AG09309 (cell line): ENCODE data around the gene MRPL41.

Experiments
- DNase-seq: peaks from one replicate; pipeline ENCODE4 v3.0.0-alpha.2; 2010; ENCODE audit warnings: low read depth
- H3K4me3 ChIP-seq: 2 replicates; pipeline ENCODE4 v1.5.1; 2011; ENCODE audit warnings: mild to moderate bottlenecking, low read depth, low read length, moderate library complexity; ENCODE audit not compliant: control insufficient read depth
- CTCF ChIP-seq: IDR thresholded peaks from 2 replicates; pipeline ENCODE4 v1.5.1; 2011; ENCODE audit warnings: mild to moderate bottlenecking, low read depth, low read length, inconsistent platforms; ENCODE audit not compliant: insufficient read depth, control insufficient read depth; ENCODE audit errors: missing control alignments

The MRPL41 gene

GRCh38 chr9:137575364-137575715, 23.7 kb downstream of the MRPL41 start:
- no peak for DNase-seq

GRCh38 chr9:137575716-137576411, 24.2 kb downstream of the MRPL41 start:
- TF ChIP-seq CTCF: no peak
- no peak overlapping the region for H3K4me3 ChIP-seq
- no peak for DNase-seq

More at GRCh38 chr9:137575364-137575715, 23.7 kb downstream of the MRPL41 start:
- no peak overlapping the region for H3K4me3 ChIP-seq
- no peak for TF ChIP-seq CTCF

GRCh38 chr9:137578518-137579258, 27.0 kb downstream of the MRPL41 start, which contains the start of gene DPH7:
TSS of gene DPH7 (minus strand) at chr9:137578925. CDS start at chr9:137578777, 148 bp downstream.
- peak; percentile 45 for DNase-seq
- H3K4me3 ChIP-seq: peak within 1 kb of the TSS; percentile 65
- peak; percentile 85 for TF ChIP-seq CTCF

- no peak for TF ChIP-seq CTCF
- peak overlapping the region; percentile 35 for H3K4me3 ChIP-seq
- DNase-seq: no peak
Observed at GRCh38 chr9:137579259-137579604, 27.6 kb downstream of the MRPL41 start.

GRCh38 chr9:137580209-137580953, 28.7 kb downstream of the MRPL41 start:
- DNase-seq: no peak
- no peak for TF ChIP-seq CTCF
- no peak overlapping the region for H3K4me3 ChIP-seq

- no peak for DNase-seq
- H3K4me3 ChIP-seq: no peak overlapping the region
- TF ChIP-seq CTCF: no peak
Observed at GRCh38 chr9:137580954-137581322, 29.3 kb downstream of the MRPL41 start.
